Liver (tissue), 3 donors: ENCODE results near the gene DNAH1.

Source experiments
- ATF3 ChIP-seq: IDR thresholded peaks from 2 replicates; pipeline ENCODE4 v1.6.1; 2016; ENCODE audit warnings: antibody characterized with exemption
- EGR1 ChIP-seq, 2 donors: IDR thresholded peaks; 2 replicates each; pipeline ENCODE4 v1.6.1; 2016 to 2018; ENCODE audit warnings: antibody characterized with exemption in 2 of 2, low read depth in 2 of 2
- HNF4G ChIP-seq: IDR thresholded peaks from 2 replicates; pipeline ENCODE4 v1.6.1; 2016; ENCODE audit warnings: antibody characterized with exemption
- JUND ChIP-seq, 2 donors: IDR thresholded peaks; 2 replicates each; pipeline ENCODE4 v1.6.1; 2016; ENCODE audit warnings: antibody characterized with exemption in 2 of 2
- NR2F2 ChIP-seq: IDR thresholded peaks from 2 replicates; pipeline ENCODE4 v1.6.1; 2016; ENCODE audit warnings: antibody characterized with exemption
- RAD21 ChIP-seq, 2 donors: IDR thresholded peaks; 2 replicates each; pipeline ENCODE4 v1.6.1; 2016; ENCODE audit warnings: antibody characterized with exemption in 2 of 2, mild to moderate bottlenecking in 2 of 2
- RXRA ChIP-seq, 2 donors: IDR thresholded peaks; 2 replicates each; pipeline ENCODE4 v1.6.1; 2017 to 2018; ENCODE audit warnings: antibody characterized with exemption in 2 of 2, mild to moderate bottlenecking in 1 of 2
- YY1 ChIP-seq: IDR thresholded peaks from 2 replicates; pipeline ENCODE4 v1.6.1; 2016; ENCODE audit warnings: antibody characterized with exemption, mild to moderate bottlenecking
- TF ChIP-seq, protein P1 (sequence below): IDR thresholded peaks from 2 replicates; pipeline ENCODE4 v1.6.1; 2016; ENCODE audit warnings: antibody characterized with exemption
- TF ChIP-seq, protein P2 (sequence below): fragments of 150-350 bp; IDR thresholded peaks from 2 replicates; pipeline ENCODE4 v1.5.1; 2017; ENCODE audit warnings: improper control_type of control experiment, low read depth, low read length; ENCODE audit not compliant: missing input control
- TF ChIP-seq, protein P3 (sequence below): IDR thresholded peaks from 2 replicates; pipeline ENCODE4 v1.6.1; 2016; ENCODE audit warnings: antibody characterized with exemption, mild to moderate bottlenecking
- donor health status: healthy.
- donor health status: healthy.

DNA sequence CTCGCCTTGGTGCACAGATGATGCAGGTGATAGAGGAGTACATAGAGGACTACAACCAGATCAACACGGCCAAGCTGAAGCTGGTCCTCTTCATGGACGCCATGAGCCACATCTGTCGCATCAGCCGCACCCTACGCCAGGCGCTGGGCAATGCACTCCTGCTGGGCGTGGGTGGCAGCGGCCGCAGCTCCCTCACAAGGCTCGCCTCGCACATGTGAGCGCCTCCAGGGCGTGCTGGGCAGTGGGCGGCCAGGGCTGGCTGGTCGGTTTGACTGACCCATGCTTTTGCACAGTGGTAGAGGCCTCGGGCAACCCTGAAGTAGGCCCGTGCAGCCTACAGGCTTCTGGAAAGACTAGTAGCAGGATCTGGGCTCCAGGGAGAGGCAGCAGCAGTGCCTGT, 65.5 kb downstream of the DNAH1 start:
- TF ChIP-seq, protein P1, sequence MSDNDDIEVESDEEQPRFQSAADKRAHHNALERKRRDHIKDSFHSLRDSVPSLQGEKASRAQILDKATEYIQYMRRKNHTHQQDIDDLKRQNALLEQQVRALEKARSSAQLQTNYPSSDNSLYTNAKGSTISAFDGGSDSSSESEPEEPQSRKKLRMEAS = no peak
- TF ChIP-seq HNF4G (no peak), NR2F2 (no peak), EGR1 (IDR thresholded peaks at IDR 0.05; ENCODE audit: low read depth in 2 of 2) (no peak), RAD21 (IDR thresholded peaks at IDR 0.05) (no peak), JUND (IDR thresholded peaks at IDR 0.05) (no peak), ATF3 (no peak), YY1 (no peak), RXRA (IDR thresholded peaks at IDR 0.05) (no peak)
- TF ChIP-seq, protein P2, sequence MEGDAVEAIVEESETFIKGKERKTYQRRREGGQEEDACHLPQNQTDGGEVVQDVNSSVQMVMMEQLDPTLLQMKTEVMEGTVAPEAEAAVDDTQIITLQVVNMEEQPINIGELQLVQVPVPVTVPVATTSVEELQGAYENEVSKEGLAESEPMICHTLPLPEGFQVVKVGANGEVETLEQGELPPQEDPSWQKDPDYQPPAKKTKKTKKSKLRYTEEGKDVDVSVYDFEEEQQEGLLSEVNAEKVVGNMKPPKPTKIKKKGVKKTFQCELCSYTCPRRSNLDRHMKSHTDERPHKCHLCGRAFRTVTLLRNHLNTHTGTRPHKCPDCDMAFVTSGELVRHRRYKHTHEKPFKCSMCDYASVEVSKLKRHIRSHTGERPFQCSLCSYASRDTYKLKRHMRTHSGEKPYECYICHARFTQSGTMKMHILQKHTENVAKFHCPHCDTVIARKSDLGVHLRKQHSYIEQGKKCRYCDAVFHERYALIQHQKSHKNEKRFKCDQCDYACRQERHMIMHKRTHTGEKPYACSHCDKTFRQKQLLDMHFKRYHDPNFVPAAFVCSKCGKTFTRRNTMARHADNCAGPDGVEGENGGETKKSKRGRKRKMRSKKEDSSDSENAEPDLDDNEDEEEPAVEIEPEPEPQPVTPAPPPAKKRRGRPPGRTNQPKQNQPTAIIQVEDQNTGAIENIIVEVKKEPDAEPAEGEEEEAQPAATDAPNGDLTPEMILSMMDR = no peak
- TF ChIP-seq, protein P3, sequence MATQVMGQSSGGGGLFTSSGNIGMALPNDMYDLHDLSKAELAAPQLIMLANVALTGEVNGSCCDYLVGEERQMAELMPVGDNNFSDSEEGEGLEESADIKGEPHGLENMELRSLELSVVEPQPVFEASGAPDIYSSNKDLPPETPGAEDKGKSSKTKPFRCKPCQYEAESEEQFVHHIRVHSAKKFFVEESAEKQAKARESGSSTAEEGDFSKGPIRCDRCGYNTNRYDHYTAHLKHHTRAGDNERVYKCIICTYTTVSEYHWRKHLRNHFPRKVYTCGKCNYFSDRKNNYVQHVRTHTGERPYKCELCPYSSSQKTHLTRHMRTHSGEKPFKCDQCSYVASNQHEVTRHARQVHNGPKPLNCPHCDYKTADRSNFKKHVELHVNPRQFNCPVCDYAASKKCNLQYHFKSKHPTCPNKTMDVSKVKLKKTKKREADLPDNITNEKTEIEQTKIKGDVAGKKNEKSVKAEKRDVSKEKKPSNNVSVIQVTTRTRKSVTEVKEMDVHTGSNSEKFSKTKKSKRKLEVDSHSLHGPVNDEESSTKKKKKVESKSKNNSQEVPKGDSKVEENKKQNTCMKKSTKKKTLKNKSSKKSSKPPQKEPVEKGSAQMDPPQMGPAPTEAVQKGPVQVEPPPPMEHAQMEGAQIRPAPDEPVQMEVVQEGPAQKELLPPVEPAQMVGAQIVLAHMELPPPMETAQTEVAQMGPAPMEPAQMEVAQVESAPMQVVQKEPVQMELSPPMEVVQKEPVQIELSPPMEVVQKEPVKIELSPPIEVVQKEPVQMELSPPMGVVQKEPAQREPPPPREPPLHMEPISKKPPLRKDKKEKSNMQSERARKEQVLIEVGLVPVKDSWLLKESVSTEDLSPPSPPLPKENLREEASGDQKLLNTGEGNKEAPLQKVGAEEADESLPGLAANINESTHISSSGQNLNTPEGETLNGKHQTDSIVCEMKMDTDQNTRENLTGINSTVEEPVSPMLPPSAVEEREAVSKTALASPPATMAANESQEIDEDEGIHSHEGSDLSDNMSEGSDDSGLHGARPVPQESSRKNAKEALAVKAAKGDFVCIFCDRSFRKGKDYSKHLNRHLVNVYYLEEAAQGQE = no peak
